Common myeloid progenitor, CD34-positive (primary cell): ENCODE measurements around the gene CFAP126.
A peak's percentile ranks its signal among the peaks of the same experiment; 100 is the strongest.
"Not testable (repeated sequence)": the region's sequence is repeated elsewhere in the genome, so short reads cannot be mapped to it uniquely, and the experiment has no call there.

Experiments
- CTCF ChIA-PET: fragments of 350-600 bp; sonication (Branson Sonifier 250); formaldehyde crosslinking; loops from one replicate; lab custom pipeline; 2021; ENCODE audit warnings: antibody characterized with exemption; lab: Charles Lee
- POLR2A ChIA-PET: fragments of 350-600 bp; sonication (Branson Sonifier 250); formaldehyde crosslinking; loops from one replicate; lab custom pipeline; 2021; ENCODE audit warnings: antibody characterized with exemption; lab: Charles Lee
- DNase-seq, 3 donors: peaks; one replicate each; pipeline versions ENCODE4 v3.0.0 to v3.0.0-alpha.2; 2013
- H3K27ac ChIP-seq, 2 experiments: 1 replicate in 1 of 2; 2 replicates in 1 of 2; pipeline ENCODE4 v1.7.0; 2013; ENCODE audit warnings: inconsistent platforms in 2 of 2, low read length in 2 of 2, mild to moderate bottlenecking in 2 of 2, low read depth in 1 of 2, moderate library complexity in 1 of 2; ENCODE audit not compliant: severe bottlenecking in 2 of 2, insufficient read depth in 1 of 2, poor library complexity in 1 of 2
- H3K27me3 ChIP-seq, 5 experiments: replicated peaks in 2 of 5; 1 replicate in 3 of 5; 2 replicates in 2 of 5; pipeline versions ENCODE4 v1.6.1 to v1.7.0; 2013; ENCODE audit warnings: low read length in 4 of 5, mild to moderate bottlenecking in 2 of 5, moderate library complexity in 2 of 5, inconsistent platforms in 1 of 5; ENCODE audit not compliant: insufficient read depth in 5 of 5, control insufficient read depth in 4 of 5
- H3K36me3 ChIP-seq, 4 experiments: 1 replicate in 2 of 4; 2 replicates in 2 of 4; pipeline versions ENCODE4 v1.6.1 to v1.7.0; 2013; ENCODE audit warnings: low read length in 3 of 4, control low read depth in 1 of 4, mild to moderate bottlenecking in 1 of 4; ENCODE audit not compliant: control insufficient read depth in 4 of 4, insufficient read depth in 4 of 4
- H3K4me1 ChIP-seq, 4 experiments: 1 replicate in 3 of 4; 2 replicates in 1 of 4; pipeline versions ENCODE4 v1.6.1 to v1.7.1; 2013; ENCODE audit warnings: low read length in 3 of 4, mild to moderate bottlenecking in 3 of 4, control low read depth in 1 of 4, inconsistent platforms in 1 of 4, moderate library complexity in 1 of 4; ENCODE audit not compliant: control insufficient read depth in 4 of 4, insufficient read depth in 4 of 4; ENCODE audit errors: control extremely low read depth in 1 of 4
- H3K4me3 ChIP-seq, 7 experiments: 1 replicate in 4 of 7; 2 replicates in 3 of 7; pipeline versions ENCODE4 v1.5.1 to v1.7.0; 2013; ENCODE audit warnings: mild to moderate bottlenecking in 7 of 7, low read length in 6 of 7, moderate library complexity in 6 of 7, inconsistent platforms in 2 of 7, low read depth in 2 of 7, control low read depth in 1 of 7; ENCODE audit not compliant: insufficient read depth in 4 of 7, control insufficient read depth in 1 of 7; ENCODE audit errors: extremely low read depth in 1 of 7
- H3K9me3 ChIP-seq, 5 experiments: 1 replicate in 4 of 5; 2 replicates in 1 of 5; pipeline versions ENCODE4 v1.6.1 to v1.7.1; 2013; ENCODE audit warnings: low read length in 4 of 5, mild to moderate bottlenecking in 2 of 5, inconsistent platforms in 1 of 5, low read depth in 1 of 5, moderate library complexity in 1 of 5; ENCODE audit not compliant: control insufficient read depth in 4 of 5, insufficient read depth in 2 of 5; ENCODE audit errors: control extremely low read depth in 1 of 5
- WGBS: methylation state at CpG from one replicate; pipeline ENCODE4 v1.1.5; 2013; ENCODE audit not compliant: insufficient coverage; 5-methylcytosine and 5-hydroxymethylcytosine counted together

The CFAP126 gene

GRCh38 chr1:161391611-161392010 is 23.9 kb upstream of the CFAP126 start:
- CTCF ChIA-PET, result interaction anchor here (1.0 kb wide), 1 partner anchor 10 kb away, joined by 3 read pairs; no protein-coding TSS in a partner anchor

GRCh38 chr1:161391136-161391535 is 23.5 kb upstream of the CFAP126 start:
- not testable (repeated sequence) for H3K27ac ChIP-seq, H3K9me3 ChIP-seq, H3K36me3 ChIP-seq, H3K27me3 ChIP-seq, DNase-seq
- ChIA-PET POLR2A (interaction anchor here (0.6 to 1.1 kb wide), 2 partner anchors 205 to 1074 kb away, joined by 3 to 4 read pairs; no protein-coding TSS in a partner anchor), CTCF (interaction anchor here (1.0 kb wide), 1 partner anchor 9 kb away, joined by 3 read pairs; no protein-coding TSS in a partner anchor)
- Histone ChIP-seq H3K4me1 (peaks cover 5 to 20% (median 15%) of the 10 kb centered on the region in 4 experiments), H3K4me3 (peak overlapping the region in 2 of 7 experiments; percentile 65 to 82)
- WGBS, result 93% methylated on average over 6 of the region's 7 CpGs

More at GRCh38 chr1:161391611-161392010, 23.9 kb upstream of the CFAP126 start:
- Histone ChIP-seq H3K36me3 (no peaks in the 10 kb centered on the region), H3K9me3 (no peaks in the 10 kb centered on the region), H3K27ac (no peak overlapping the region), H3K27me3 (peaks cover 0 to 2% (median 0%) of the 10 kb centered on the region in 5 experiments), H3K4me1 (peaks cover 5 to 20% (median 15%) of the 10 kb centered on the region in 4 experiments), H3K4me3 (no peak overlapping the region)
- POLR2A ChIA-PET, result no interaction called here
- no peak for DNase-seq
- WGBS, result 100% methylated on average over 3 of the region's 8 CpGs

GRCh38 chr1:161390559-161390858 is 22.8 kb upstream of the CFAP126 start:
- Histone ChIP-seq H3K36me3 (no peaks in the 10 kb centered on the region), H3K27ac (peak overlapping the region in 1 of 2 experiments; percentile 74), H3K4me3 (peak overlapping the region; percentile 58 to 85 (median 70)), H3K4me1 (peaks cover 5 to 20% (median 15%) of the 10 kb centered on the region in 4 experiments), H3K9me3 (no peaks in the 10 kb centered on the region), H3K27me3 (peaks cover 0 to 2% (median 0%) of the 10 kb centered on the region in 5 experiments)
- no peak for DNase-seq
- ChIA-PET POLR2A (interaction anchor here (1.1 kb wide), 1 partner anchor 205 kb away, joined by 3 read pairs; no protein-coding TSS in a partner anchor), CTCF (interaction anchor here (1.1 kb wide), 1 partner anchor 168 kb away, joined by 3 read pairs; no protein-coding TSS in a partner anchor)
- WGBS, result 0% methylated on average over 7 of the region's 13 CpGs

- Histone ChIP-seq H3K4me1 (peaks cover 5 to 20% (median 15%) of the 10 kb centered on the region in 4 experiments), H3K9me3 (no peaks in the 10 kb centered on the region), H3K27ac (peak overlapping the region in 1 of 2 experiments; percentile 80), H3K36me3 (no peaks in the 10 kb centered on the region), H3K27me3 (peaks cover 0 to 2% (median 0%) of the 10 kb centered on the region in 5 experiments), H3K4me3 (peak overlapping the region; percentile 58 to 91 (median 77))
- WGBS, result 0% methylated on average over 54 of the region's 79 CpGs
- DNase-seq, result peak; percentile 91 to 95 (median 94)
- CTCF ChIA-PET, result interaction anchor here (0.9 to 1.4 kb wide), 3 partner anchors 11 to 188 kb away, joined by 3 to 5 read pairs (median 3); no protein-coding TSS in a partner anchor
- POLR2A ChIA-PET, result interaction anchor here (1.0 to 1.1 kb wide), 2 partner anchors 12 to 204 kb away, joined by 3 read pairs; no protein-coding TSS in a partner anchor
Measured at GRCh38 chr1:161389691-161390558, 22.2 kb upstream of the CFAP126 start.

- not testable (repeated sequence) for H3K9me3 ChIP-seq, H3K27me3 ChIP-seq, DNase-seq, H3K36me3 ChIP-seq
- POLR2A ChIA-PET, result interaction anchor here (1.0 kb wide), 1 partner anchor 11 kb away, joined by 3 read pairs; no protein-coding TSS in a partner anchor
- 97% methylated on average over 6 of the region's 16 CpGs for WGBS
- Histone ChIP-seq H3K27ac (peak overlapping the region in 1 of 2 experiments; percentile 80), H3K4me3 (peak overlapping the region in 6 of 7 experiments; percentile 70 to 91 (median 74)), H3K4me1 (peaks cover 5 to 20% (median 15%) of the 10 kb centered on the region in 4 experiments)
- CTCF ChIA-PET, result interaction anchor here (0.9 to 1.5 kb wide), 4 partner anchors 10 to 208 kb away, joined by 3 to 5 read pairs (median 4); no protein-coding TSS in a partner anchor
Measured at GRCh38 chr1:161389158-161389557, 21.5 kb upstream of the CFAP126 start.

- Histone ChIP-seq H3K27ac (no peak overlapping the region), H3K4me1 (peaks cover 5 to 20% (median 15%) of the 10 kb centered on the region in 4 experiments), H3K9me3 (no peaks in the 10 kb centered on the region), H3K27me3 (peaks cover 0 to 2% (median 0%) of the 10 kb centered on the region in 5 experiments), H3K4me3 (no peak overlapping the region), H3K36me3 (no peaks in the 10 kb centered on the region)
- ChIA-PET CTCF (interaction anchor here (1.4 to 1.5 kb wide), 3 partner anchors 9 to 207 kb away, joined by 4 to 5 read pairs (median 4); no protein-coding TSS in a partner anchor), POLR2A (no interaction called here)
- peak in 1 of 3 donors; percentile 23 for DNase-seq
- WGBS, result 87% methylated on average over 2 of the region's 3 CpGs
Measured at GRCh38 chr1:161388639-161389038, 21.0 kb upstream of the CFAP126 start.
